Testis (tissue), 3 donors: ENCODE data around the gene SLC3A2. TPM values are rescaled to one million over a fixed set of nuclear protein-coding genes. Genes with fewer than 3 reads are reported as not detected.
"Not testable (repeated sequence)": the region's sequence is repeated elsewhere in the genome, so short reads cannot be mapped to it uniquely, and the experiment has no call there.

ENCODE experiments used
- DNase-seq: peaks from one replicate; pipeline ENCODE4 v3.0.0-alpha.2; 2019
- H3K27ac ChIP-seq, 2 donors: fragments of 200-600 bp; sonication (generic); one replicate each; pipeline ENCODE4 v1.5.1; 2019
- H3K27me3 ChIP-seq: fragments of 200-600 bp; sonication (generic); one replicate; pipeline ENCODE4 v1.5.1; 2019
- H3K36me3 ChIP-seq: fragments of 200-600 bp; sonication (generic); one replicate; pipeline ENCODE4 v1.5.1; 2017; ENCODE audit warnings: low read depth; ENCODE audit errors: missing control alignments
- H3K4me1 ChIP-seq: fragments of 200-600 bp; sonication (generic); one replicate; pipeline ENCODE4 v1.5.1; 2019
- H3K4me3 ChIP-seq, 2 donors: fragments of 200-600 bp; sonication (generic); one replicate each; pipeline ENCODE4 v1.5.1; 2017 to 2019
- H3K9me3 ChIP-seq: fragments of 200-600 bp; sonication (generic); one replicate; pipeline ENCODE4 v1.5.1; 2017
- POLR2A ChIP-seq: fragments of 450-650 bp; IDR thresholded peaks from one replicate; pipeline ENCODE4 v1.6.1; 2017; ENCODE audit warnings: antibody characterized with exemption, mild to moderate bottlenecking, moderate library complexity
- WGBS, 2 donors: methylation state at CpG; one replicate each; pipeline ENCODE4 v1.1.5; 2018; 5-methylcytosine and 5-hydroxymethylcytosine counted together
- intact Hi-C: fragments of 100-400 bp; cut with DNase I; formaldehyde crosslinking; loops from one replicate; pipeline ENCODE4 v1.15.1; 2023; ENCODE audit warnings: low total_unique reads
- polyA plus RNA-seq: library from polyadenylated mRNA; stranded (reverse); fragments of 350-450 nt; fragmentation: Illumina TruSeq; extraction: RNeasy Lipid Tissue Mini Kit (QIAGEN cat#74804); gene quantifications from one replicate; pipeline ENCODE4 v1.2.3, GENCODE V29; 2014; ENCODE audit warnings: low read depth, low replicate concordance; ENCODE audit not compliant: insufficient read depth
- total RNA-seq, 2 donors: library from RNA; depleted of rRNA; stranded (reverse); fragments of >200 nt; gene quantifications; one replicate each; pipeline ENCODE4 v1.2.3, GENCODE V29; 2016
- TF ChIP-seq, protein P1 (sequence below), 3 experiments: fragments of 450-650 bp in 2 of 3; fragments of 200-600 bp in 1 of 3; sonication (generic) in 1 of 3; IDR thresholded peaks; one replicate each; pipeline ENCODE4 v1.5.1; 2016 to 2019; ENCODE audit warnings: antibody characterized with exemption in 3 of 3, mild to moderate bottlenecking in 2 of 3, moderate library complexity in 1 of 3

Gene SLC3A2
- total and polyA plus RNA-seq, 3 donors from 2014 or later = 166 to 271 (median 227) TPM

GRCh38 chr11:62855571-62856332 is 24.9 kb upstream of the SLC3A2 start:
- TF ChIP-seq, protein P1, sequence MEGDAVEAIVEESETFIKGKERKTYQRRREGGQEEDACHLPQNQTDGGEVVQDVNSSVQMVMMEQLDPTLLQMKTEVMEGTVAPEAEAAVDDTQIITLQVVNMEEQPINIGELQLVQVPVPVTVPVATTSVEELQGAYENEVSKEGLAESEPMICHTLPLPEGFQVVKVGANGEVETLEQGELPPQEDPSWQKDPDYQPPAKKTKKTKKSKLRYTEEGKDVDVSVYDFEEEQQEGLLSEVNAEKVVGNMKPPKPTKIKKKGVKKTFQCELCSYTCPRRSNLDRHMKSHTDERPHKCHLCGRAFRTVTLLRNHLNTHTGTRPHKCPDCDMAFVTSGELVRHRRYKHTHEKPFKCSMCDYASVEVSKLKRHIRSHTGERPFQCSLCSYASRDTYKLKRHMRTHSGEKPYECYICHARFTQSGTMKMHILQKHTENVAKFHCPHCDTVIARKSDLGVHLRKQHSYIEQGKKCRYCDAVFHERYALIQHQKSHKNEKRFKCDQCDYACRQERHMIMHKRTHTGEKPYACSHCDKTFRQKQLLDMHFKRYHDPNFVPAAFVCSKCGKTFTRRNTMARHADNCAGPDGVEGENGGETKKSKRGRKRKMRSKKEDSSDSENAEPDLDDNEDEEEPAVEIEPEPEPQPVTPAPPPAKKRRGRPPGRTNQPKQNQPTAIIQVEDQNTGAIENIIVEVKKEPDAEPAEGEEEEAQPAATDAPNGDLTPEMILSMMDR (IDR thresholded peaks at IDR 0.05) = peak in 1 of 3 experiments; percentile 26
- peak; percentile 63 for TF ChIP-seq POLR2A
- 0 to 2% methylated on average over 44 to 54 of the region's 54 CpGs for WGBS, 2 donors

GRCh38 chr11:62856333-62856895 is 24.3 kb upstream of the SLC3A2 start:
- no peaks in the 10 kb centered on the region for H3K36me3 ChIP-seq
- no peak for DNase-seq
- peaks cover 36% of the 10 kb centered on the region for H3K4me1 ChIP-seq
- peak overlapping the region in 1 of 2 donors; percentile 13 for H3K27ac ChIP-seq
- intact Hi-C loops = loop anchor here (10.0 kb wide), 1 partner anchor 72 kb away; the partner anchor contains the start of gene TMEM179B
- TF ChIP-seq POLR2A = no peak
- TF ChIP-seq, protein P1 (IDR thresholded peaks at IDR 0.05) = no peak
- H3K4me3 ChIP-seq = peak overlapping the region; percentile 77 to 89
- WGBS, 2 donors = 6 to 10% methylated on average over 19 to 20 of the region's 20 CpGs
- no peaks in the 10 kb centered on the region for H3K9me3 ChIP-seq
- no peaks in the 10 kb centered on the region for H3K27me3 ChIP-seq

More at GRCh38 chr11:62855571-62856332, 24.9 kb upstream of the SLC3A2 start:
- H3K9me3 ChIP-seq = no peaks in the 10 kb centered on the region
- H3K4me1 ChIP-seq = peaks cover 31% of the 10 kb centered on the region
- intact Hi-C loops = loop anchor here (10.0 kb wide), 1 partner anchor 71 kb away; the partner anchor contains the start of gene TMEM179B
- no peaks in the 10 kb centered on the region for H3K36me3 ChIP-seq
- DNase-seq = peak; percentile 95
- H3K27ac ChIP-seq = peak overlapping the region; percentile 75 to 83
- H3K4me3 ChIP-seq = peak overlapping the region; percentile 77 to 89
- no peaks in the 10 kb centered on the region for H3K27me3 ChIP-seq

- Histone ChIP-seq H3K27ac (no peak overlapping the region), H3K4me3 (no peak overlapping the region)
- intact Hi-C loops = loop anchor here (10.0 kb wide), 1 partner anchor 73 kb away; the partner anchor contains the start of gene TMEM179B
These were observed 23.1 kb upstream of the SLC3A2 start for GRCh38 chr11:62857541-62857982.

DNA sequence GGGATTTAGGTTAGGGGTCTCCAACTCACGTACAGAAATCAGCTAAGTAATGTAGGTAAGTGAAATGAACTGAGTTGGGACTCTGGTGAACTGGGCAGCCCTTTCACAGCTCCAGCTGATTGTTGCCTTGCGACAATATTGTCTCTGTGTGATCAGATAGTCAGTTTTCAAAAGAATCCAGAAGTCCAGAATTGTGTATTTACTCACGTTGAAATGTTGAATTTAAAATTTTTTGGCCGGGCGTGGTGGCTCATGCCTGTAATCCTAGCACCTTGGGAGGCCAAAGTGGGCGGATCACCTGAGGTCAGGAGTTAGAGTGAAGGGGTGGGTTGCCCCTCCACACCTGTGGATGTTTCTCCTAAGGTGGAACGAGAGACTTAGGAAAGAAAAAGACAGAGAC is 22.5 kb upstream of the SLC3A2 start:
- DNase-seq = no peak
- Histone ChIP-seq H3K9me3 (no peaks in the 10 kb centered on the region), H3K4me1 (peaks cover 36% of the 10 kb centered on the region), H3K27me3 (no peaks in the 10 kb centered on the region), H3K27ac (no peak overlapping the region), H3K36me3 (no peaks in the 10 kb centered on the region), H3K4me3 (no peak overlapping the region)
- TF ChIP-seq POLR2A = no peak
- TF ChIP-seq, protein P1 (IDR thresholded peaks at IDR 0.05) = no peak
- WGBS, 2 donors = 84 to 89% methylated on average over 7 of the region's 7 CpGs
- intact Hi-C loops = loop anchor here (10.0 kb wide), 1 partner anchor 73 kb away; the partner anchor contains the start of gene TMEM179B

More at GRCh38 chr11:62857541-62857982, 23.1 kb upstream of the SLC3A2 start:
- TF ChIP-seq, protein P1 (IDR thresholded peaks at IDR 0.05) = no peak
- TF ChIP-seq POLR2A = no peak
- H3K36me3 ChIP-seq = no peaks in the 10 kb centered on the region
- H3K27me3 ChIP-seq = no peaks in the 10 kb centered on the region
- H3K4me1 ChIP-seq = peaks cover 36% of the 10 kb centered on the region
- WGBS, 2 donors = 76 to 77% methylated on average over 2 of the region's 2 CpGs
- no peaks in the 10 kb centered on the region for H3K9me3 ChIP-seq
- no peak for DNase-seq

- peaks cover 28% of the 10 kb centered on the region for H3K4me1 ChIP-seq
- H3K4me3 ChIP-seq, H3K36me3 ChIP-seq, H3K9me3 ChIP-seq, DNase-seq, H3K27me3 ChIP-seq, H3K27ac ChIP-seq: not testable (repeated sequence)
- intact Hi-C loops = loop anchor here (10.0 kb wide), 1 partner anchor 74 kb away; the partner anchor contains the start of gene TMEM179B
- WGBS, 2 donors = 92 to 96% methylated on average over 8 of the region's 8 CpGs
These were observed 21.4 kb upstream of the SLC3A2 start for GRCh38 chr11:62859281-62859703.
